HepG2 (cell line): ENCODE measurements around the gene MYO1E. TPM values are rescaled to one million over a fixed set of nuclear protein-coding genes. Genes with fewer than 3 reads are reported as not detected.
A peak's percentile ranks its signal among the peaks of the same experiment; 100 is the strongest.

Experiments used
- ATAC-seq: fragments of 200-7000 bp; cut with Tn5 transposase; 3 replicates; pipeline ENCODE4 v1.9.1; 2020; ENCODE audit warnings: mild to moderate bottlenecking, moderate library complexity
- BruUV-seq: library from RNA; stranded (reverse); fragments of 400-500 nt; replicated peaks from 2 replicates; lab custom pipeline; 2021; lab: Mats Ljungman, UMichigan
- CTCF ChIA-PET: fragments of 300-600 bp; formaldehyde crosslinking; extraction: SDS; loops from one replicate; lab custom pipeline; 2021; ENCODE audit warnings: low total read pairs, inconsistent platforms, low intra/inter-chr PET ratio; lab: Yijun Ruan, JAX
- POLR2A ChIA-PET: fragments of 350-600 bp; sonication (Branson Sonifier 250); formaldehyde crosslinking; loops from one replicate; lab custom pipeline; 2020; ENCODE audit warnings: antibody characterized with exemption, inconsistent platforms; lab: Yijun Ruan, JAX
- DNase-seq: peaks from one replicate; pipeline ENCODE4 v3.0.0-alpha.2; 2015; ENCODE audit warnings: low spot score
- FAIRE-seq: peaks from 3 replicates; lab custom pipeline; 2011; peaks lifted over from hg19 to GRCh38; lab: Jason Lieb, UNC
- H2AFZ ChIP-seq: one replicate; pipeline ENCODE4 v1.6.1; 2011; ENCODE audit warnings: low read length, inconsistent platforms
- H3K27ac ChIP-seq: fragments of 300-600 bp; 3 replicates; pipeline ENCODE4 v1.8.0; 2011; ENCODE audit warnings: mixed run types, mild to moderate bottlenecking, mixed read lengths, low read length, inconsistent platforms; ENCODE audit not compliant: insufficient read depth; ENCODE audit errors: extremely low read length
- H3K27me3 ChIP-seq, 2 experiments: fragments of 200-600 bp in 1 of 2; 2 replicates in 1 of 2; 3 replicates in 1 of 2; pipeline versions ENCODE4 v1.6.0 to v1.8.0; 2011; ENCODE audit warnings: low read length in 2 of 2, mild to moderate bottlenecking in 2 of 2, moderate library complexity in 2 of 2, inconsistent platforms in 1 of 2; ENCODE audit not compliant: insufficient read depth in 2 of 2, control insufficient read depth in 1 of 2
- H3K36me3 ChIP-seq, 2 experiments: fragments of 200-600 bp in 1 of 2; replicated peaks in 1 of 2; 2 replicates in 1 of 2; 3 replicates in 1 of 2; pipeline versions ENCODE4 v1.5.1 to v1.8.0; 2011; ENCODE audit warnings: low read length in 2 of 2, inconsistent platforms in 1 of 2; ENCODE audit not compliant: insufficient read depth in 2 of 2, control insufficient read depth in 1 of 2
- H3K4me1 ChIP-seq: 2 replicates; pipeline ENCODE4 v1.5.1; 2012; ENCODE audit warnings: low read length, inconsistent platforms; ENCODE audit not compliant: insufficient read depth
- H3K4me2 ChIP-seq: 2 replicates; pipeline ENCODE4 v1.6.0; 2011; ENCODE audit warnings: low read depth, low read length, inconsistent platforms
- H3K4me3 ChIP-seq, 3 experiments: fragments of 200-600 bp in 1 of 3; sonication (generic), shearing (Covaris generic) in 1 of 3; replicated peaks in 1 of 3; 2 replicates each; pipeline ENCODE4 v1.5.1; 2011 to 2016; ENCODE audit warnings: low read length in 3 of 3, inconsistent platforms in 2 of 3, low read depth in 2 of 3, mild to moderate bottlenecking in 2 of 3, control low read depth in 1 of 3, mixed read lengths in 1 of 3; ENCODE audit not compliant: insufficient read depth in 1 of 3
- H3K79me2 ChIP-seq: one replicate; pipeline ENCODE4 v1.6.1; 2011; ENCODE audit warnings: low read length, inconsistent platforms; ENCODE audit not compliant: insufficient read depth
- H3K9ac ChIP-seq: 2 replicates; pipeline ENCODE4 v1.6.0; 2011; ENCODE audit warnings: mild to moderate bottlenecking, low read depth, low read length, inconsistent platforms; ENCODE audit not compliant: insufficient read depth
- H3K9me3 ChIP-seq: 2 replicates; pipeline ENCODE4 v1.5.1; 2012; ENCODE audit warnings: mild to moderate bottlenecking, low read length
- H4K20me1 ChIP-seq: 2 replicates; pipeline ENCODE4 v1.6.0; 2011; ENCODE audit warnings: inconsistent platforms, mild to moderate bottlenecking, low read length, moderate library complexity; ENCODE audit not compliant: insufficient read depth
- CEBPB ChIP-seq: IDR thresholded peaks from 2 replicates; pipeline ENCODE4 v1.6.1; 2011; ENCODE audit warnings: low read depth, low read length, improper control_type of control experiment, borderline replicate concordance
- CEBPG ChIP-seq: IDR thresholded peaks from 2 replicates; pipeline ENCODE4 v1.6.1; 2016
- DNMT3B ChIP-seq: conservative IDR thresholded peaks from 2 replicates; pipeline ENCODE4 v1.6.1; 2016; ENCODE audit warnings: missing biosample characterization, control low read depth
- FOXA3 ChIP-seq: IDR thresholded peaks from 2 replicates; pipeline ENCODE4 v1.6.1; 2016; ENCODE audit warnings: missing genetic modification reagents, missing compliant biosample characterization
- HNF4A ChIP-seq: sonication (generic); formaldehyde crosslinking; IDR thresholded peaks from 2 replicates; pipeline ENCODE4 v1.4.0; 2020; ENCODE audit warnings: missing genetic modification reagents
- MEF2D ChIP-seq: sonication (generic); formaldehyde crosslinking; IDR thresholded peaks from 2 replicates; pipeline ENCODE4 v1.5.1; 2020; ENCODE audit warnings: mild to moderate bottlenecking, missing genetic modification reagents
- MLX ChIP-seq: IDR thresholded peaks from 2 replicates; pipeline ENCODE4 v1.6.1; 2016
- PHF21A ChIP-seq: sonication (generic); formaldehyde crosslinking; IDR thresholded peaks from 2 replicates; pipeline ENCODE4 v1.5.0; 2020; ENCODE audit warnings: mild to moderate bottlenecking, missing genetic modification reagents
- PRMT3 ChIP-seq: sonication (generic); formaldehyde crosslinking; IDR thresholded peaks from 2 replicates; pipeline ENCODE4 v1.8.1; 2022; ENCODE audit warnings: low read depth, mild to moderate bottlenecking, moderate library complexity, missing genetic modification reagents, borderline replicate concordance
- REPIN1 ChIP-seq: sonication (generic); formaldehyde crosslinking; IDR thresholded peaks from 2 replicates; pipeline ENCODE4 v1.8.0; 2022; ENCODE audit warnings: missing genetic modification reagents, low read depth, mild to moderate bottlenecking, borderline replicate concordance
- ZFP36L1 ChIP-seq: sonication (generic); formaldehyde crosslinking; IDR thresholded peaks from 2 replicates; pipeline ENCODE4 v1.8.0; 2022; ENCODE audit warnings: mild to moderate bottlenecking, missing genetic modification reagents, moderate library complexity
- ZNF749 ChIP-seq: sonication (generic); formaldehyde crosslinking; IDR thresholded peaks from 2 replicates; pipeline ENCODE4 v1.8.0; 2022; ENCODE audit warnings: mild to moderate bottlenecking, missing genetic modification reagents, moderate library complexity, borderline replicate concordance
- ZZZ3 ChIP-seq: sonication (generic); formaldehyde crosslinking; IDR thresholded peaks from 2 replicates; pipeline ENCODE4 v1.4.0; 2020; ENCODE audit warnings: missing genetic modification reagents, mild to moderate bottlenecking, borderline replicate concordance
- WGBS: methylation state at CpG from one replicate; pipeline ENCODE4 v1.1.6; 2017; ENCODE audit warnings: low lambda C conversion rate; 5-methylcytosine and 5-hydroxymethylcytosine counted together
- in situ Hi-C: cut with HindIII; loops from 2 replicates; pipeline ENCODE4 v1.10.0; 2017; ENCODE audit warnings: low pct_unique_long_range_greater_than_20kb; ENCODE audit not compliant: extremely low pct_ligation_motif_present
- intact Hi-C: fragments of 100-400 bp; cut with micrococcal nuclease; formaldehyde crosslinking; loops from one replicate; pipeline ENCODE4 v1.10.0; 2022; ENCODE audit not compliant: unreplicated experiment
- polyA plus RNA-seq, 8 experiments: library from polyadenylated mRNA; depleted of rRNA in 3 of 8; stranded (reverse) in 7 of 8; unstranded in 1 of 8; fragments of >200 nt; fragmentation: Illumina TruSeq in 4 of 8; extraction: Trizol in 4 of 8; gene quantifications; 2 replicates each; pipeline versions ENCODE4 v1.2.1 to v1.2.3, GENCODE V29; 2011 to 2016; ENCODE audit warnings: low read depth in 4 of 8, missing spikeins in 1 of 8, mixed read lengths in 1 of 8; ENCODE audit not compliant: insufficient read depth in 1 of 8
- total RNA-seq, 5 experiments: library from RNA; depleted of rRNA; stranded (reverse); fragments of >200 nt; fragmentation: Illumina TruSeq; extraction: Trizol; gene quantifications; 2 replicates each; pipeline ENCODE4 v1.2.3, GENCODE V29; 2016; ENCODE audit warnings: low read depth in 1 of 5
- TF ChIP-seq, protein P1 (sequence below): sonication (generic); formaldehyde crosslinking; IDR thresholded peaks from 2 replicates; pipeline ENCODE4 v1.8.1; 2023; ENCODE audit warnings: mild to moderate bottlenecking, missing genetic modification reagents, borderline replicate concordance
- TF ChIP-seq, protein P2 (sequence below): sonication (generic); formaldehyde crosslinking; IDR thresholded peaks from 2 replicates; pipeline ENCODE4 v1.5.1; 2020; ENCODE audit warnings: mild to moderate bottlenecking, moderate library complexity, missing genetic modification reagents

The MYO1E gene
- total and polyA plus RNA-seq, 2 of the 13 experiments (the other 11 are each of a cell fraction or from before 2014, with no cell fraction given) = 15.7 to 25.1 TPM

DNA sequence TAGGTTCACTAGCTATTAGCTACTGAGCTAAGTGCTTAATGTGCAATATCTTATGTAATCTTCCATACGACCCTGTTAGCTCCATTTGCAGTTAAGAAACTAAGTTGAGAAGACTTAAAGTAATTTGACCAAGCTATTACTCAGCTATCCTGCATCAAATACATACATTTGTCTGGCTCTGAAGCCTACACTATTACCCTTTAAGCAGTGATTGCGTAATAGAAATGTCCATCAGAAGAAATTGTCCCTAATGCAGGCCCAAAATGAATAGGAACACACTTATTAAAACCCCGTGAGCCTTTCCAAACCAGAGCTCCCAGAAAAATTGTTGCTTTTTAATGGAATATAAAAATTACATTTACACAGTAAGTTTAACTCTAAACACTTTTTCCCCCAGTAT, 5.3 kb upstream of the MYO1E start:
- Histone ChIP-seq H3K4me1 (peaks cover 30% of the 10 kb centered on the region), H3K79me2 (no peaks in the 10 kb centered on the region), H3K9ac (no peak overlapping the region), H3K27me3 (no peaks in the 10 kb centered on the region; a peak in 1 of 5 replicates), H3K4me2 (no peak overlapping the region), H3K36me3 (no peaks in the 10 kb centered on the region), H3K27ac (no peak overlapping the region), H2AFZ (no peak overlapping the region), H4K20me1 (no peaks in the 10 kb centered on the region), H3K9me3 (no peaks in the 10 kb centered on the region), H3K4me3 (no peak overlapping the region)
- BruUV-seq = no TSS peak
- 67% methylated on average over 3 of the region's 3 CpGs for WGBS
- in situ Hi-C loops = no loop called here
- FAIRE-seq (no peak), ATAC-seq (no peak), DNase-seq (no peak)
- ChIA-PET CTCF (no interaction called here), POLR2A (no interaction called here)
- TF ChIP-seq FOXA3 = no peak
- peak; percentile 83 for TF ChIP-seq CEBPG
- TF ChIP-seq ZZZ3 (CRISPR knock-in tag) = no peak
- peak; percentile 94 for TF ChIP-seq CEBPB
- TF ChIP-seq, protein P1, sequence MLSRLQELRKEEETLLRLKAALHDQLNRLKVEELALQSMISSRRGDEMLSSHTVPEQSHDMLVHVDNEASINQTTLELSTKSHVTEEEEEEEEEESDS (CRISPR knock-in tag) = no peak
- intact Hi-C loops = no loop called here

DNA sequence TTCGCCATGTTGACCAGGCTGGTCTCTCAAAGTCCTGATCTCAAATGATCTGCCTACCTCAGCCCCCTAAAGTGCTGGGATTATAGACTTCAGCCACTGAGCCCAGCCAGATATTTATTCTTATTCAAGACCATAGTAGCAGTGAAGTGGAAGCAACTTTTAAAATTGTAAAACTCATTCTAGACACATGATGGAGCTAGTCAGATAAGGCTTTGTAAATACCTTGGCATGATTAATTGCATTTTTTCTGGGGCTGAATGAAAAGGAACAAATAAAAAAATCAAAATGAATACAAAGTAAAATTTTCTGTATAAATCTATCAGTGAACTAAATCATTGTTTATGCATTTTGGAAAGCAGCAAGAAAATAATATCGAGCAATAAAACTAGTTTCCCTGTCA, 4.1 kb upstream of the MYO1E start:
- Histone ChIP-seq H3K4me1 (peaks cover 24% of the 10 kb centered on the region), H3K36me3 (no peaks in the 10 kb centered on the region), H4K20me1 (no peaks in the 10 kb centered on the region), H3K4me2 (no peak overlapping the region), H3K9ac (no peak overlapping the region), H3K27ac (no peak overlapping the region), H3K9me3 (no peaks in the 10 kb centered on the region), H3K27me3 (no peaks in the 10 kb centered on the region), H3K4me3 (no peak overlapping the region), H2AFZ (no peak overlapping the region), H3K79me2 (no peaks in the 10 kb centered on the region)
- intact Hi-C loops (no loop called here), in situ Hi-C loops (no loop called here)
- TF ChIP-seq REPIN1 (no peak), ZNF749 (no peak), MEF2D (CRISPR knock-in tag) (no peak), ZFP36L1 (CRISPR knock-in tag) (no peak), DNMT3B (CRISPR knock-in tag) (no peak), PHF21A (CRISPR knock-in tag) (no peak), PRMT3 (CRISPR knock-in tag) (no peak), HNF4A (CRISPR knock-in tag) (no peak), MLX (CRISPR knock-in tag) (no peak)
- TF ChIP-seq, protein P2, sequence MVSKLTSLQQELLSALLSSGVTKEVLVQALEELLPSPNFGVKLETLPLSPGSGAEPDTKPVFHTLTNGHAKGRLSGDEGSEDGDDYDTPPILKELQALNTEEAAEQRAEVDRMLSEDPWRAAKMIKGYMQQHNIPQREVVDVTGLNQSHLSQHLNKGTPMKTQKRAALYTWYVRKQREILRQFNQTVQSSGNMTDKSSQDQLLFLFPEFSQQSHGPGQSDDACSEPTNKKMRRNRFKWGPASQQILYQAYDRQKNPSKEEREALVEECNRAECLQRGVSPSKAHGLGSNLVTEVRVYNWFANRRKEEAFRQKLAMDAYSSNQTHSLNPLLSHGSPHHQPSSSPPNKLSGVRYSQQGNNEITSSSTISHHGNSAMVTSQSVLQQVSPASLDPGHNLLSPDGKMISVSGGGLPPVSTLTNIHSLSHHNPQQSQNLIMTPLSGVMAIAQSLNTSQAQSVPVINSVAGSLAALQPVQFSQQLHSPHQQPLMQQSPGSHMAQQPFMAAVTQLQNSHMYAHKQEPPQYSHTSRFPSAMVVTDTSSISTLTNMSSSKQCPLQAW (CRISPR knock-in tag) = no peak
- FAIRE-seq = no peak
- no peak for ATAC-seq
- WGBS = 98% methylated on average over 2 of the region's 2 CpGs
- ChIA-PET CTCF (no interaction called here), POLR2A (no interaction called here)
- no TSS peak for BruUV-seq
- DNase-seq = no peak
